Hepatocyte (in vitro differentiated cells): ENCODE results near the gene FILIP1.

Source experiments
- EZH2 ChIP-seq: fragments of 200-600 bp; sonication (generic); IDR thresholded peaks from 2 replicates; pipeline ENCODE4 v1.6.1; 2016; ENCODE audit warnings: antibody characterized with exemption, mild to moderate bottlenecking, borderline replicate concordance
- TF ChIP-seq, protein P1 (sequence below): fragments of 200-600 bp; sonication (generic); IDR thresholded peaks from 2 replicates; pipeline ENCODE4 v1.5.1; 2016; ENCODE audit warnings: antibody characterized with exemption, mild to moderate bottlenecking; ENCODE audit not compliant: poor library complexity

DNA sequence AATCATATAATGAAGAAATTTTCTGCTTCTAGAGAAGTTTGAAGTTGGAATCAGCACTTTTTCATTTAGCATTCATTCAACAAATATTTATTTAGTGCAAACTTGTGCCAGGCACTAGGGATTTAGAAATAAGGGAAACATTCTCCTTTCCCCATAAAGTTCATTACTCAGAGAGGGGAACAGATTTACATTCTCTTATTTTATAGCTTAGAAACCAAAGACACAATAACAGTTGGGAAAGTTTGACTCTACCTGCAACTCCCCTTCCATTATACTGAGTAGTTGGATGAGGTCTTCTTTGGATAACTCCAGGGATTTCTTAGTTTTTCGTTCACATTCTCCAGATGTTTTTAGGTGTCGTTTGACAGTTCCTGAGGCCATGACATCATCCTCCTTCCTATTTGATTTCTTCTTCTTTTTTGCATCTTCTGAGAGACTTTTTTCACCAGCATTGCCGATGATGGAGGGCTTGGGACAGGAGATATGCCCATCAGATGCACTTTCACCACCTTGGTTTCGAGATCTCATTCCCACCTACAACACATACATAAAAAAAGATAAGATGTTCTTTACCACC lies 79.1 kb downstream of the FILIP1 start:
- TF ChIP-seq, protein P1, sequence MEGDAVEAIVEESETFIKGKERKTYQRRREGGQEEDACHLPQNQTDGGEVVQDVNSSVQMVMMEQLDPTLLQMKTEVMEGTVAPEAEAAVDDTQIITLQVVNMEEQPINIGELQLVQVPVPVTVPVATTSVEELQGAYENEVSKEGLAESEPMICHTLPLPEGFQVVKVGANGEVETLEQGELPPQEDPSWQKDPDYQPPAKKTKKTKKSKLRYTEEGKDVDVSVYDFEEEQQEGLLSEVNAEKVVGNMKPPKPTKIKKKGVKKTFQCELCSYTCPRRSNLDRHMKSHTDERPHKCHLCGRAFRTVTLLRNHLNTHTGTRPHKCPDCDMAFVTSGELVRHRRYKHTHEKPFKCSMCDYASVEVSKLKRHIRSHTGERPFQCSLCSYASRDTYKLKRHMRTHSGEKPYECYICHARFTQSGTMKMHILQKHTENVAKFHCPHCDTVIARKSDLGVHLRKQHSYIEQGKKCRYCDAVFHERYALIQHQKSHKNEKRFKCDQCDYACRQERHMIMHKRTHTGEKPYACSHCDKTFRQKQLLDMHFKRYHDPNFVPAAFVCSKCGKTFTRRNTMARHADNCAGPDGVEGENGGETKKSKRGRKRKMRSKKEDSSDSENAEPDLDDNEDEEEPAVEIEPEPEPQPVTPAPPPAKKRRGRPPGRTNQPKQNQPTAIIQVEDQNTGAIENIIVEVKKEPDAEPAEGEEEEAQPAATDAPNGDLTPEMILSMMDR = no peak
- no peak for TF ChIP-seq EZH2
